Activated T-helper 9 cell treated with anti-CD3 and anti-CD28 coated beads, Interleukin-2, amount 50 U/mL, for 16 hours (primary cell): ENCODE data around the gene RNASE7.

Experiments
- DNase-seq: peaks from one replicate; pipeline ENCODE4 v3.0.0-alpha.2; 2020; ENCODE audit warnings: low read depth

Gene RNASE7

DNA sequence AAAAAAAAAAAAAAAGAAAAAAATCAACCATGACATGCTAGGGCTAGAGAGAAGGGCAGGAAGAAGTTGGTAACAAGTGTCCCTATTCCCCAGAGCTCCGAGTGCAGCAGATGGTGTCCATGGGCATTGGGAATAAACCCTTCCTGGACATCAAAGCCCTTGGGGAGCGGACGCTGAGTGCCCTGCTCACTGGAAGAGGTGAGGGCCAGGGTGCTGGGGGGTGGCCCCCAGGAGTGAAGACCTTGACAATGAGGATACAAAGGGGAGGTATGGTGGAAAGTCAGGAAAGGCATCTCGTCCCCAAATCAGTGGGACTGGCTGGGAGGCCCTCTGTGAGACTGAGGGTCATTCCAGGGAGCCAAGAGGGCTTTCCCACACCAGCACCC, 44.7 kb downstream of the RNASE7 start:
- DNase-seq, result no peak

DNA sequence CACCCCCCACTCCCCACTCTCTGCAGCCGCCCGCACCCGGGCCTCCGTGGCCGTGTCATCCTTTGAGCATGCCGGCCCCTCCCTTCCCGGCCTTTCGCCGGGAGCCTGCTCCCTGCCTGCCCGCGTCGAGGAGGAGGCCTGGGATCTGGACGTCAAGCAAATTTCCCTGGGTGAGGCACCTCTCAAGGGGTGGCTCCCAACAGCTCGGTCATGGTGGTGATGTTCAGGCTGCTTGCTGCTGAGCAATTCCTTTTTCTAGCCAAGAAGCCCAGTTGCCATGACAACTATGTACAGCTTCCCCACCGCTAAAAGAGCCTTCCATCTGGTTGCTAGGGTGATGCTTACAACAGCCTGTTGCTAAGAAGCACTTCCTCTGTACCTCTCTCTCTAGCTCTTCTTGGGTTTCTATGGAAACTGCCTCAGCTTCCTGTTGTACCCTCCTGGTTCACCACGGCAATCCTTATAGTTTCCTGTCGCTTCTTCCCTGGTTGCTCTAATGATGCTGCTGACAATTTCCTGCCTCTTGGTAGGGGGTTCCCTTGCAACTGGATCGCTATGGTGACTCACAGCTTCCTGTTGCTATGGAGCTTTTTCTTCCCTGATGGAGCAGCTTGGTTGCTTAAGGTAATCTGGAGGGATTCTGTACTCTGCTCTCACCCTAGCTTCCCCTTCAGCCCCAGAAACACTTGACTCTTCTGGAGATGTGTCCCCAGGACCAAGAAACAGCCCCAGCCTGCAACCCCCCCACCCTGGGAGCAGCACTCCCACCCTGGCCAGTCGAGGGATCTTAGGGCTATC, 45.3 kb downstream of the RNASE7 start:
- DNase-seq, result no peak

DNA sequence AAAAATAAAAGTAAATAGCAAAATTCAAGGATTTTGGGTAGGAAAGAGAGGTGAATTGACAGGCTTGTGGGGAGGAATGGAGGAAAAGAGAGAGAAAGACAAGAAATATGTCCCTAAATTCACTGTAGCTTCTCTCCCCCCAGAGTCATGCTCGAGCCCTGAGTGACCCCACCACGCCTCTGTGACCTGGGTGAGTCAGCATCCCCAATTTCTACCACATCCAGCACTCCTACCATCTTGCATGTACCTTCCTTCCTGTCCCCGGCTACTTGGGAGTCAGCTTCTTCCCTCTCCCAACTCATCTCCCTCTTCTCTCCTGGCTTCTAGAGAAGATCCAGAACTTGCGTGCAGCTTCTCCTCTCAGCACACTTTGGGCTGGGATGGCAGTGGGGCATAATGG, 46.5 kb downstream of the RNASE7 start:
- DNase-seq, result no peak

DNA sequence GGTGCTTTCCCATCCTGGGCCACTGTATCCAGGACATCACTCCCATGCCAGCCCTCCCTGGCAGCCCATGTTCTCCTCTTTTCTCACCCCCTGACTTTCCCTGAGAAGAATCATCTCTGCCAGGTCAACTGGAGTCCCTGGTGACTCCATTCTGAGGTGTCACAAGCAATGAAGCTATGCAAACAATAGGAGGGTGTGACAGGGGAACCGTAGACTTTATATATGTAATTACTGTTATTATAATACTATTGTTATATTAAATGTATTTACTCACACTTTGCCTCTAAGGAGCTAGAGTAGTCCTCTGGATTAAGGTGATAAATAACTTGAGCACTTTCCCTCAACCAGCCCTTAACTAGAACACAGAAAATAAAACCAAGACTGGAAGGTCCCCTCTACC, 47.1 kb downstream of the RNASE7 start:
- DNase-seq, result no peak

DNA sequence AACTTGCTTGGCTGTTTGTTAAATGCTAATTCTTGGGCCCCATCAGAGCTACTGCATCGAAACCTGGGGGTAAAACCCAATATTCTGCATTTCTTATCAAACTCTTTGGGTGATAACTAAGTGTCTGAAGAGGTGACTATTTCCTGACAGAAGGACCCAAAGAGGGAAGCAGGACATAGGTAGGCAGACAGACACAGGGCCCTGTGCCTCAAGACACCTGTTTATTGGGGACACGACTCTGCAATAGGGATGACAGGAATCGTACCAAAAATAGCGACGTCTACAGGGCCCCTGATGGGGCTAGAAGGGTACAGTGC, 47.7 kb downstream of the RNASE7 start:
- no peak for DNase-seq

- DNase-seq, result no peak
These were observed 48.2 kb downstream of the RNASE7 start for GRCh38 chr14:21090194-21090939.

DNA sequence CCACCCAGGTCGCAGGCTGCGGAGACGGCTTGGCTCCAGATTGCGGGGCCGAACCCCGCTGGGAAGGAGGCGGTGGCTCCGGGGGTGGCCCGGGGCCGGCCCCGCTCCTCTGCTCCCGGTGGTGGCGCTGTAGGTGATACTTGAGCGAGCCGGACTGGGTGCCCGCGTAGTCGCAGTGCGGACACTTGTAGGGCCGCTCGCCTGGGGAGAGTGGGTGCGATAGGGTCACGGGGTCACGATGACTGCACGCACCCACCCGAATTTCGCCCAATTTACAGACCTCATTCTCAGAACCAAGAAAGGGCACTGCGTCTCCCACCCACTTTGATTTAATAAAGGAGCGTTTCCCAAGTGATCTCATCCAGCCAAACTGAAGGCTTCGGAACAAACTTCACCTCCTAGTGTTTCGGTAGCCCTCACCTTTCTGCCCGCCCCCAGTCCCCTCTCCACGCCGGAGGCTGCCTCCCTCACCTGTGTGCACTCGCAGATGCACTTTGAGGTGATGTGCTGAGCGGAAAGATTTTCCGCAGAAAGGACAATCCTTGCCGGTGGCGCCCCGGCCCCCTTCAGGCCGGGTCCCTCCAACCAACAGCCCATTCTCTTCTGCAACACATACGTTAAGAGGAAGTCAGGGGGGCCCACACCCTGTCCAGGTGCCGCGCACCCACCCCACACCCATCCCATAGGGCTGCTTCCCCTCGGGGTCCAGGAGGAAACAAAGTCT, 48.9 kb downstream of the RNASE7 start:
- DNase-seq, result no peak

GRCh38 chr14:21091821-21092272, 49.7 kb downstream of the RNASE7 start:
- DNase-seq, result no peak

DNA sequence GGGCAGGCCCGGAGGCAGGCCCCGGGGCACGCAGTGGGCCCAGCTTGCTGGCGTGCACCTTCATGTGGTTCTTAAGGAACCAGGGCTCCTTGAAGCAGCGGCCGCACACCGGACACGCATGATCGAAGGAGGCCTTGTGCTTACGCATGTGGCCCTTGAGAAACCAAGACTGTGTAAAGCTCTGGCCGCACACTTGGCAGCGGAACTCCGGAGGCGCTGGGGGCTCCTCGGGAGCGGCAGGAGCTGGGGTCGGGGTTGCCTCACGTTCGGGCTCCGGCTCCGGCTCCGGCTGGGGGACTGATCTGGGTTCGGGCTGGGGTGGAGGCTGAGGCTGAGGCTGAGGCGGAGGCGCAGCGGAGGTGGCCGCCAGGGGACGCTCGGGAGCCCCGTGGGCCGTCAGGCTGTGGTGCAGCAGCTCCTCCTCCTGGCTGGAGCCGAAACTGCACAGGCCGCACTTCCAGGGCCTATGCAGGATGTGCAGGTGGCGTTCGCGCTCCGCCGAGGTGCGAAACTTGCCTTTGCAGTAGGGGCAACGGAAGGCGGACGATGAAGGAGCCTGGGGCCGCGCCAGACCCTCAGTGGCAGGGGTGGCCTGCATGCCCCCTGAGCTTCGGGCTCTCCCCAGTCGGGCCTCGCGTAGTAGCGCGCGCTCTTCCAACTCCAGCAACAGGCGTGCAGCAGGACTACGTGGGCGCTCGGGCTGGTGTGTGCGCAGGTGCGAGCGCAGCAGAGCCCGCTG, 50.3 kb downstream of the RNASE7 start:
- DNase-seq, result peak; percentile 88

GRCh38 chr14:21093018-21093417, 50.9 kb downstream of the RNASE7 start:
- no peak for DNase-seq
